H1 (cell line): Measurements from ENCODE around the gene KCNIP3. TPM values are rescaled to one million over a fixed set of nuclear protein-coding genes. Genes with fewer than 3 reads are reported as not detected.

Experiments
- CTCF ChIA-PET: fragments of 300-600 bp; sonication (Branson Sonifier 250); formaldehyde crosslinking; loops from one replicate; lab custom pipeline; 2021; ENCODE audit not compliant: partially characterized antibody; lab: Charles Lee
- POLR2A ChIA-PET: fragments of 300-600 bp; sonication (Branson Sonifier 250); formaldehyde crosslinking; loops from one replicate; lab custom pipeline; 2021; ENCODE audit warnings: inconsistent platforms; ENCODE audit not compliant: partially characterized antibody; lab: Charles Lee
- DNase-seq, 2 experiments: peaks; one replicate each; pipeline versions ENCODE4 v3.0.0 to v3.0.0-alpha.2; 2010 to 2022; ENCODE audit warnings: low spot score in 2 of 2, low read depth in 1 of 2, mixed read lengths in 1 of 2
- FAIRE-seq: peaks from 2 replicates; lab custom pipeline; 2011; peaks lifted over from hg19 to GRCh38; lab: Jason Lieb, UNC
- H2AFZ ChIP-seq: 2 replicates; pipeline ENCODE4 v1.8.1; 2012; ENCODE audit warnings: low read length, inconsistent platforms
- H2AK5ac ChIP-seq: 2 replicates; pipeline ENCODE4 v1.6.1; 2013; ENCODE audit warnings: low read depth, low read length
- H2BK120ac ChIP-seq: replicated peaks from 2 replicates; pipeline ENCODE3; 2013; ENCODE audit warnings: low read depth, low read length, inconsistent platforms
- H2BK12ac ChIP-seq: 2 replicates; pipeline ENCODE4 v1.6.1; 2013; ENCODE audit warnings: low read depth, low read length
- H2BK15ac ChIP-seq: 2 replicates; pipeline ENCODE4 v1.6.1; 2013; ENCODE audit warnings: low read length
- H2BK20ac ChIP-seq: 2 replicates; pipeline ENCODE4 v1.6.1; 2013; ENCODE audit warnings: low read length
- H2BK5ac ChIP-seq: 2 replicates; pipeline ENCODE4 v1.6.1; 2013; ENCODE audit warnings: low read depth, low read length
- H3K14ac ChIP-seq: 2 replicates; pipeline ENCODE4 v1.6.1; 2013; ENCODE audit warnings: inconsistent platforms; ENCODE audit not compliant: insufficient read length
- H3K18ac ChIP-seq: 2 replicates; pipeline ENCODE4 v1.6.1; 2013; ENCODE audit warnings: low read length; ENCODE audit errors: extremely low read depth
- H3K23ac ChIP-seq: 2 replicates; pipeline ENCODE4 v1.6.1; 2013; ENCODE audit warnings: inconsistent platforms; ENCODE audit not compliant: insufficient read length
- H3K23me2 ChIP-seq: 2 replicates; pipeline ENCODE4 v1.6.1; 2013; ENCODE audit warnings: low read depth, low read length
- H3K27ac ChIP-seq: 2 replicates; pipeline ENCODE4 v1.6.1; 2011; ENCODE audit warnings: low read depth, low read length, inconsistent platforms
- H3K27me3 ChIP-seq, 4 experiments: replicated peaks in 1 of 4; 1 replicate in 1 of 4; 2 replicates in 3 of 4; pipeline versions ENCODE4 v1.6.1 to v1.8.1; 2011 to 2013; ENCODE audit warnings: low read length in 3 of 4, mild to moderate bottlenecking in 3 of 4, inconsistent platforms in 2 of 4, mixed read lengths in 2 of 4, moderate library complexity in 1 of 4; ENCODE audit not compliant: control insufficient read depth in 3 of 4, insufficient read depth in 3 of 4; ENCODE audit errors: extremely low read depth in 1 of 4
- H3K36me3 ChIP-seq, 4 experiments: 2 replicates each; pipeline versions ENCODE4 v1.6.1 to v1.8.1; 2011 to 2013; ENCODE audit warnings: mild to moderate bottlenecking in 4 of 4, low read length in 3 of 4, moderate library complexity in 2 of 4, control low read depth in 1 of 4, inconsistent platforms in 1 of 4; ENCODE audit not compliant: insufficient read depth in 4 of 4, control insufficient read depth in 2 of 4
- H3K4ac ChIP-seq: replicated peaks from 2 replicates; pipeline ENCODE3; 2013; ENCODE audit warnings: low read length, low read depth, mixed read lengths, inconsistent platforms; ENCODE audit not compliant: insufficient read length
- H3K4me1 ChIP-seq, 4 experiments: replicated peaks in 1 of 4; 1 replicate in 1 of 4; 2 replicates in 3 of 4; pipeline versions ENCODE4 v1.6.1 to v1.8.1; 2011 to 2013; ENCODE audit warnings: low read length in 3 of 4, inconsistent platforms in 2 of 4, mixed read lengths in 1 of 4; ENCODE audit not compliant: insufficient read depth in 4 of 4, control insufficient read depth in 3 of 4
- H3K4me2 ChIP-seq, 2 experiments: 2 replicates each; pipeline versions ENCODE4 v1.6.1 to v1.8.1; 2011 to 2013; ENCODE audit warnings: low read depth in 2 of 2, low read length in 2 of 2, control low read depth in 1 of 2, inconsistent platforms in 1 of 2, mild to moderate bottlenecking in 1 of 2; ENCODE audit not compliant: insufficient read depth in 1 of 2
- H3K4me3 ChIP-seq, 4 experiments: fragments of 200-600, 300-600 bp in 1 of 4; sonication (generic), shearing (Covaris generic), sonication (Bioruptor Twin) in 1 of 4; 2 replicates each; pipeline versions ENCODE4 v1.5.1 to v1.8.1; 2011 to 2016; ENCODE audit warnings: low read length in 4 of 4, low read depth in 3 of 4, control low read depth in 2 of 4, inconsistent platforms in 2 of 4, mild to moderate bottlenecking in 2 of 4, mixed read lengths in 1 of 4, moderate library complexity in 1 of 4; ENCODE audit not compliant: insufficient read depth in 2 of 4; ENCODE audit errors: extremely low read depth in 1 of 4
- H3K56ac ChIP-seq: replicated peaks from 2 replicates; pipeline ENCODE3; 2013; ENCODE audit warnings: low read depth, mild to moderate bottlenecking, mixed read lengths, low read length, inconsistent platforms; ENCODE audit not compliant: insufficient read length
- H3K79me1 ChIP-seq: 2 replicates; pipeline ENCODE4 v1.6.1; 2013; ENCODE audit warnings: low read depth, low read length, control low read depth
- H3K79me2 ChIP-seq, 2 experiments: 2 replicates each; pipeline versions ENCODE4 v1.6.1 to v1.8.1; 2012 to 2013; ENCODE audit warnings: low read length in 2 of 2, mild to moderate bottlenecking in 2 of 2, inconsistent platforms in 1 of 2; ENCODE audit not compliant: insufficient read depth in 2 of 2, control insufficient read depth in 1 of 2
- H3K9ac ChIP-seq, 4 experiments: replicated peaks in 1 of 4; 1 replicate in 1 of 4; 2 replicates in 3 of 4; pipeline versions ENCODE4 v1.6.1 to v1.8.1; 2011 to 2013; ENCODE audit warnings: low read depth in 3 of 4, low read length in 3 of 4, control low read depth in 2 of 4, mild to moderate bottlenecking in 2 of 4, moderate library complexity in 2 of 4, inconsistent platforms in 1 of 4; ENCODE audit errors: extremely low read depth in 1 of 4
- H3K9me3 ChIP-seq, 2 experiments: 2 replicates each; pipeline versions ENCODE4 v1.6.1 to v1.8.1; 2012 to 2013; ENCODE audit warnings: mild to moderate bottlenecking in 2 of 2, moderate library complexity in 2 of 2, control low read depth in 1 of 2, inconsistent platforms in 1 of 2, low read depth in 1 of 2, low read length in 1 of 2, mixed read lengths in 1 of 2; ENCODE audit not compliant: insufficient read depth in 2 of 2
- H4K20me1 ChIP-seq, 2 experiments: replicated peaks in 1 of 2; 2 replicates each; pipeline versions ENCODE3 to v1.8.1; 2011 to 2013; ENCODE audit warnings: inconsistent platforms in 2 of 2, low read length in 2 of 2, mild to moderate bottlenecking in 1 of 2; ENCODE audit not compliant: insufficient read depth in 2 of 2, control insufficient read depth in 1 of 2
- H4K5ac ChIP-seq: 2 replicates; pipeline ENCODE4 v1.6.1; 2013; ENCODE audit warnings: low read length, low read depth, mixed read lengths, inconsistent platforms; ENCODE audit not compliant: insufficient read length
- H4K8ac ChIP-seq: 2 replicates; pipeline ENCODE4 v1.8.0; 2013; ENCODE audit warnings: mild to moderate bottlenecking, moderate library complexity, low read length, inconsistent platforms; ENCODE audit not compliant: insufficient read depth; ENCODE audit errors: extremely low read depth
- H4K91ac ChIP-seq: replicated peaks from 2 replicates; pipeline ENCODE3; 2013; ENCODE audit warnings: low read length, mixed read lengths, inconsistent platforms; ENCODE audit not compliant: insufficient read length
- BCL11A ChIP-seq, 2 experiments: IDR thresholded peaks; one replicate each; pipeline ENCODE4 v1.6.1; 2011; ENCODE audit warnings: low read depth in 2 of 2, low read length in 2 of 2, mild to moderate bottlenecking in 2 of 2
- CBX5 ChIP-seq: fragments of 300-800, 300-1000 bp; sonication (generic); IDR thresholded peaks from 2 replicates; pipeline ENCODE4 v1.7.1; 2016; ENCODE audit warnings: antibody characterized with exemption, low read length, low read depth
- E2F6 ChIP-seq: IDR thresholded peaks from 2 replicates; pipeline ENCODE4 v1.6.1; 2012; ENCODE audit warnings: inconsistent platforms
- GTF2F1 ChIP-seq: IDR thresholded peaks from 2 replicates; pipeline ENCODE4 v1.6.1; 2012; ENCODE audit warnings: low read depth, low read length, improper control_type of control experiment, borderline replicate concordance
- HDAC6 ChIP-seq: IDR thresholded peaks from one replicate; pipeline ENCODE4 v1.7.1; 2012; ENCODE audit warnings: low read depth, mild to moderate bottlenecking, inconsistent platforms, low read length, moderate library complexity
- KDM4A ChIP-seq: IDR thresholded peaks from one replicate; pipeline ENCODE4 v1.7.1; 2012; ENCODE audit warnings: low read depth, mild to moderate bottlenecking, moderate library complexity, low read length, inconsistent platforms; ENCODE audit not compliant: severe bottlenecking
- MAX ChIP-seq: IDR thresholded peaks from 2 replicates; pipeline ENCODE4 v1.6.1; 2012; ENCODE audit warnings: inconsistent platforms
- SIN3A ChIP-seq, 2 experiments: IDR thresholded peaks in 1 of 2; conservative IDR thresholded peaks in 1 of 2; 2 replicates each; pipeline ENCODE4 v1.6.1; 2011 to 2012; ENCODE audit warnings: low read length in 2 of 2, improper control_type of control experiment in 1 of 2, low read depth in 1 of 2, mild to moderate bottlenecking in 1 of 2
- TEAD4 ChIP-seq: IDR thresholded peaks from 2 replicates; pipeline ENCODE4 v1.6.1; 2012; ENCODE audit warnings: low read depth, low read length, inconsistent platforms, mixed read lengths
- USF2 ChIP-seq: IDR thresholded peaks from 2 replicates; pipeline ENCODE4 v1.6.1; 2011; ENCODE audit warnings: low read length, improper control_type of control experiment
- WGBS, 2 experiments: shearing (Covaris generic) in 1 of 2; methylation state at CpG; one replicate each; pipeline versions ENCODE4 v1.1.6 to v1.1.7; 2013 to 2015; ENCODE audit warnings: low lambda C conversion rate in 2 of 2, mixed read lengths in 2 of 2, inconsistent platforms in 1 of 2, low coverage in 1 of 2, missing lambda C conversion rate in 1 of 2; ENCODE audit not compliant: insufficient replicate concordance in 2 of 2, insufficient coverage in 1 of 2, insufficient read length in 1 of 2; ENCODE audit errors: extremely low coverage in 1 of 2, missing lambda C conversion rate in 1 of 2; 5-methylcytosine and 5-hydroxymethylcytosine counted together
- polyA plus RNA-seq, 7 experiments: library from polyadenylated mRNA; depleted of rRNA in 3 of 7; stranded (reverse) in 5 of 7; unstranded in 2 of 7; fragments of >200 nt in 5 of 7; fragments of 200-250 nt in 2 of 7; gene quantifications; 1 replicate in 5 of 7; 2 replicates in 1 of 7; 4 replicates in 1 of 7; pipeline versions ENCODE4 v1.2.1 to v1.2.3, GENCODE V29; 2011 to 2013; ENCODE audit warnings: missing spikeins in 2 of 7, mixed read lengths in 2 of 7
- total RNA-seq: library from RNA; stranded (reverse); fragmentation: NEBNext Ultra II Directional; extraction: Animal tissue kit (Norgen Biotek cat#: 25700); gene quantifications from 2 replicates; pipeline ENCODE4 v1.2.1, GENCODE V29; 2021

Gene KCNIP3
- total and polyA plus RNA-seq, 2 of the 8 experiments (the other 6 are each of a cell fraction or from before 2014, with no cell fraction given), result 0.33 to 1.9 TPM

- ChIA-PET POLR2A (no interaction called here), CTCF (no interaction called here)
- Histone ChIP-seq H3K23ac (no peak overlapping the region), H3K4me2 (no peak overlapping the region), H3K18ac (no peak overlapping the region), H2BK15ac (no peak overlapping the region), H2BK12ac (no peak overlapping the region), H3K9ac (no peak overlapping the region), H3K79me2 (no peaks in the 10 kb centered on the region), H3K4ac (no peak overlapping the region), H3K79me1 (no peaks in the 10 kb centered on the region), H4K8ac (no peak overlapping the region), H3K9me3 (peaks cover 73 to 97% of the 10 kb centered on the region in 2 experiments), H4K5ac (no peak overlapping the region), H3K56ac (no peak overlapping the region), H4K20me1 (no peaks in the 10 kb centered on the region), H4K91ac (no peak overlapping the region), H3K27ac (no peak overlapping the region), H3K4me1 (no peaks in the 10 kb centered on the region; a peak in 1 of 7 replicates), H2BK120ac (no peak overlapping the region), H3K27me3 (no peaks in the 10 kb centered on the region), H2BK5ac (no peak overlapping the region), H2AFZ (no peak overlapping the region), H2BK20ac (no peak overlapping the region), H3K23me2 (no peaks in the 10 kb centered on the region; the same call in 1 of the 2 replicates), H3K4me3 (no peak overlapping the region), H3K36me3 (no peaks in the 10 kb centered on the region), H2AK5ac (no peak overlapping the region), H3K14ac (no peak overlapping the region)
- DNase-seq (no peak), FAIRE-seq (no peak)
- 75% methylated on average over 13 of the region's 16 CpGs; no CpG with 5 or more reads in 1 of the 2 experiments for WGBS, 2 experiments
- TF ChIP-seq E2F6 (no peak), BCL11A (IDR thresholded peaks at IDR 0.05; ENCODE audit: low read depth in 2 of 2, low read length in 2 of 2) (no peak), TEAD4 (no peak), MAX (no peak), USF2 (no peak), KDM4A (no peak), SIN3A (conservative IDR thresholded peaks at IDR 0.05 in 1 of 2, IDR thresholded peaks at IDR 0.05 in 1 of 2; ENCODE audit: low read depth in 1 of 2, low read length in 2 of 2) (no peak), GTF2F1 (no peak), CBX5 (no peak), HDAC6 (no peak)
Observed at GRCh38 chr2:95313296-95314131, 16.4 kb downstream of the KCNIP3 start.
